Measurements from ENCODE around the gene COL2A1. TPM values are rescaled to one million over a fixed set of nuclear protein-coding genes. Genes with fewer than 3 reads are reported as not detected.

Gene COL2A1
- total and polyA plus RNA-seq, 9 of the 15 experiments (the other 6 are each of a cell fraction or from before 2014, with no cell fraction given), result 0.46 TPM; not detected in 8

GRCh38 chr12:47999816-48000215, 4.5 kb downstream of the COL2A1 start:
- BruUV-seq (replicated peaks), result no TSS peak
- H3K4me3 ChIP-seq, result no peak overlapping the region
- peaks cover 0 to 24% of the 10 kb centered on the region in 2 experiments; a peak in 2 of 5 replicates for H3K4me1 ChIP-seq (replicated peaks in 1 of 2; ENCODE audit: control insufficient read depth in 2 of 2, insufficient read depth in 2 of 2, low read length in 2 of 2)
- POLR2A ChIA-PET, result no interaction called here
- H3K79me2 ChIP-seq (ENCODE audit: control insufficient read depth, insufficient read depth, low read length), result no peaks in the 10 kb centered on the region
- no peak overlapping the region for H3K27ac ChIP-seq (ENCODE audit: extremely low read depth, low read depth, low read length)
- peaks cover 44 to 81% of the 10 kb centered on the region in 2 experiments for H3K27me3 ChIP-seq (ENCODE audit: control insufficient read depth in 2 of 2, insufficient read depth in 2 of 2, low read length in 2 of 2)
- ATAC-seq, result no peak
- DNase-seq (ENCODE audit: extremely low read depth in 1 of 4, low spot score in 3 of 4), result no peak
- H3K9me1 ChIP-seq (ENCODE audit: control insufficient read depth, insufficient read depth, low read length), result no peaks in the 10 kb centered on the region
- H3K9ac ChIP-seq (ENCODE audit: insufficient read depth in 1 of 2, low read depth in 2 of 2, low read length in 2 of 2), result no peak overlapping the region
- in situ Hi-C loops (cut with MboI) (no loop called here), intact Hi-C loops (cut with micrococcal nuclease) (loop anchor here (10.0 kb wide), 1 partner anchor 165 kb away; no protein-coding TSS in a partner anchor)
- CTCF ChIA-PET (ENCODE audit: low intra/inter-chr PET ratio), result interaction anchor here (0.6 kb wide), 1 partner anchor 45 kb away, joined by 3 read pairs; no protein-coding TSS in a partner anchor
- H3K9me3 ChIP-seq (replicated peaks; ENCODE audit: control insufficient read depth, insufficient read depth, low read depth, low read length), result no peaks in the 10 kb centered on the region
- H3K4me2 ChIP-seq (ENCODE audit: insufficient read depth, low read length), result no peak overlapping the region
- whole genome bisulfite sequencing (ENCODE audit: insufficient coverage, low coverage, missing lambda C conversion rate), result 0% methylated on average over 9 of the region's 9 CpGs
- H3K36me3 ChIP-seq (ENCODE audit: control insufficient read depth, insufficient read depth, low read length), result no peaks in the 10 kb centered on the region
- no peak overlapping the region for H2AFZ ChIP-seq (ENCODE audit: low read depth, low read length)
- FAIRE-seq, result no peak
- 0 out of 2 replicates have a peak, but pooled peaks cover 3% of the 10 kb centered on the region for H4K20me1 ChIP-seq (replicated peaks; ENCODE audit: control insufficient read depth, insufficient read depth, low read length)
- TF ChIP-seq KLF6 (CRISPR knock-in tag; IDR thresholded peaks at IDR 0.05; ENCODE audit: borderline replicate concordance) (no peak), NR1H2 (CRISPR knock-in tag; IDR thresholded peaks at IDR 0.05) (no peak), MYBL2 (IDR thresholded peaks at IDR 0.05; ENCODE audit: low read depth) (no peak), MYBL2 (CRISPR knock-in tag; IDR thresholded peaks at IDR 0.05; ENCODE audit: borderline replicate concordance) (no peak), STAT6 (CRISPR knock-in tag; IDR thresholded peaks at IDR 0.05) (no peak), ZNF518B (CRISPR knock-in tag; IDR thresholded peaks at IDR 0.05) (no peak), CHCHD3 (CRISPR knock-in tag; IDR thresholded peaks at IDR 0.05) (no peak), XRCC4 (IDR thresholded peaks at IDR 0.05; ENCODE audit: extremely low read depth, insufficient read depth, insufficient read length) (no peak), CHD1 (IDR thresholded peaks at IDR 0.05; ENCODE audit: low read length) (no peak), TOE1 (IDR thresholded peaks at IDR 0.05; ENCODE audit: borderline replicate concordance) (no peak), TOE1 (CRISPR knock-in tag; IDR thresholded peaks at IDR 0.05; ENCODE audit: borderline replicate concordance, low read depth) (no peak), SMARCA4 (IDR thresholded peaks at IDR 0.05) (no peak), SIRT6 (IDR thresholded peaks at IDR 0.05; ENCODE audit: low read depth, low read length) (no peak), ZNF311 (CRISPR knock-in tag; IDR thresholded peaks at IDR 0.05) (no peak), NFIX (CRISPR knock-in tag; IDR thresholded peaks at IDR 0.05; ENCODE audit: low read depth) (no peak), KDM1A (IDR thresholded peaks at IDR 0.05) (no peak), ZNF586 (CRISPR knock-in tag; conservative IDR thresholded peaks at IDR 0.05) (no peak), CHD2 (IDR thresholded peaks at IDR 0.05; ENCODE audit: low read depth, low read length) (no peak), ZNF436 (CRISPR knock-in tag; IDR thresholded peaks at IDR 0.05) (no peak)
